Skin of body (tissue), 2 donors: ENCODE results near the gene MFN2. TPM values are rescaled to one million over a fixed set of nuclear protein-coding genes. Genes with fewer than 3 reads are reported as not detected.
"Not testable (repeated sequence)": the region's sequence is repeated elsewhere in the genome, so short reads cannot be mapped to it uniquely, and the experiment has no call there.

Source experiments
- DNase-seq: peaks from one replicate; lab custom pipeline; 2025; lab: John Stamatoyannopoulos, UW
- total RNA-seq: library from RNA; depleted of rRNA; stranded (reverse); fragments of >200 nt; gene quantifications from one replicate; pipeline ENCODE4 v1.2.3, GENCODE V29; 2014

Gene MFN2
- total RNA-seq: 30.7 TPM

- peak; percentile 96 for DNase-seq
These were observed at the start of gene MFN2 for GRCh38 chr1:11979851-11980675. MFN2 (plus strand) TSS chr1:11980444; CDS start chr1:11989169, 8,725 bp downstream.

- peak; percentile 64 for DNase-seq
These were observed 49.4 kb upstream of the MFN2 start for GRCh38 chr1:11930571-11931445.

DNA sequence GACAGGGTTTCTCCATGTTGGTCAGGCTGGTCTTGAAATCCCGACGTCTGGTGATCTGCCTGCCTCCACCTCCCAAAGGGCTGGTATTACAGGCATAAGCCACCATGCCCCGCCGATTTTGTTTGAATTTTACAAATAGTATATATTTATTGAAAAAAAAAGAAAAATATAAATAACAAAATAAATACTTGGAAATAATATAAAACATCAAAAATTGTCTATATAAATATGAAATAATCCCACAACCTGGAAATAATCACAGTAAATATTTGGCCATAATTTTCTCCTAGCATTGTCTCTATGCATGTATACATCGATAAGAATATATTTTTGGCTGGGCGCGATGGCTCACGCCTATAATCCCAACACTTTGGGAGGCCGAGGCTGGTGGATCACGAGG lies 48.4 kb upstream of the MFN2 start:
- no peak for DNase-seq

GRCh38 chr1:11934302-11935056 lies 45.8 kb upstream of the MFN2 start, which contains the start of gene PLOD1:
PLOD1 (plus strand) TSS chr1:11934717; CDS start chr1:11934780, 63 bp downstream.
- DNase-seq: peak; percentile 77

GRCh38 chr1:11935057-11935412 lies 45.2 kb upstream of the MFN2 start:
- no peak for DNase-seq

- not testable (repeated sequence) for DNase-seq
These were observed 44.5 kb upstream of the MFN2 start for GRCh38 chr1:11935733-11936132.

DNA sequence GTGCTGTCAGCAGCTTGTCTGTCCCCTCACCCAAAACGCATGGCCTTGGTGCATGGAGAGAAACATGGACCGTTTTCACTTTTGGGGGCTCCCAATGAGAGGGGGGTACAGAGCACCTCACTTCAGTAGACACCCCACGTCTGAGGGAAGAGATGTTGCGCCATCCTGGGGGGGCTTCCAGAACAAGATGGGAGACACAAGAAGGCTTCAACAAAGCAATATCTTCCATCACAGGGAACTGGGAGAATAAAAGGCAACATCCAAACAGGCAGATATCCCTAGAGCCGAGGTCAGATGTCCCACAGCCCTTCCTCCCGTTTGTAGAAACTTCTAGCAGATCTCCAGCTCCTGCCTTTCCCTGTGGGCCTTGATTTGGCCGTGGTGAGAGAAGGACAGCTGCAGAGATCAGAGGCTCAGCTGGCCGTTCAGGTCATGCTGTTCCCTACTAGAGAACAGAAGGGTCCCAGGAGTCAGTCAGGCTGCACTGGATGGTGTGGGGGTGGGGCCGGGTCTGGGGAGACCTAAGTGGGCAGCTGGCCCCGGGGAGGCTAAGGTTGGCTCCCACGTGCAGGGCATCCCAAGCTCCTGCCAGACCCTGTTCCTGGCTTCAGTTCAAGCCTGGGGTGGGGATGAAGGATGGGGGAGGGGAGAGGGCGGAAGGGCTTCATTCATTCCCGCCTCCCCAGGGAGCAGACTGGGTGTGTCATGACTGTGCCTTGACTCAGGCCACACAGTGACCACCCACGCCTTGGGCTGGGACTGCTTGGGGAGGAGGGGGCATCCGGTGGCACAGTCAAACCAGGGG lies 41.3 kb upstream of the MFN2 start:
- no peak for DNase-seq

- DNase-seq: not testable (repeated sequence)
These were observed 40.5 kb upstream of the MFN2 start for GRCh38 chr1:11939794-11940193.

DNA sequence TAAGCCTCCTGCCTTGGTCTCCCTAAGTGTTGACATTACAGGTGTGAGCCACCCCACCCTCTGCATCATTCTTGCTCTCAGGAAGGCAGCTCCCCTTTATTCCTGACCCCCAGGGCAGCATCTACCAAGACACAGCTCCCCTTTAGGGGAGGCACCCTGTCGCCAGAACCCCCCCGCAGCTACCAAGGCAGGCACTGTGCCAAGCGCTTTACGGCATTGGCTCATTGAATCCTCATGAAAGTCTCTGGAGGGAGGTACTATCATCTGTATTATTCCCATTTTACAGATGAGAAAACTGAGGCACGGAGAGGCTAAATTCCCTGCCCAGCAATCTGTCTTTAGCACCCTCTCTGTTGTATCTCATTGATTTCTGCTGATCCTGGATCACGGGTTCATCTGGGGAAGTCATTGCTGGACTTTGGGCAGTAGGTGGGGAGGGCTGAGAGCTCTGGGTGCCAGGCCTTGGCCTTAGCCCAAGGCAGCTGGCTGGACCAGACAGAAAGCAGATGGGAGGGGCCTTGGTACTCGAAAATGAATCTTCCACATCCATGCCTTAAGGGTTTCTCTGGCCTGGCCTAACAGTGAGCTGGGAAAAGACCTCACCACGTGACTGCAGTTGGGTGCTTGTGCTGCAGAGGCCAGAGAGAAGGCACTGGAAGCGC lies 39.9 kb upstream of the MFN2 start:
- no peak for DNase-seq

GRCh38 chr1:11942280-11942679 lies 38.0 kb upstream of the MFN2 start:
- DNase-seq: no peak

- DNase-seq: no peak
These were observed 36.6 kb upstream of the MFN2 start for GRCh38 chr1:11943619-11944018.

DNA sequence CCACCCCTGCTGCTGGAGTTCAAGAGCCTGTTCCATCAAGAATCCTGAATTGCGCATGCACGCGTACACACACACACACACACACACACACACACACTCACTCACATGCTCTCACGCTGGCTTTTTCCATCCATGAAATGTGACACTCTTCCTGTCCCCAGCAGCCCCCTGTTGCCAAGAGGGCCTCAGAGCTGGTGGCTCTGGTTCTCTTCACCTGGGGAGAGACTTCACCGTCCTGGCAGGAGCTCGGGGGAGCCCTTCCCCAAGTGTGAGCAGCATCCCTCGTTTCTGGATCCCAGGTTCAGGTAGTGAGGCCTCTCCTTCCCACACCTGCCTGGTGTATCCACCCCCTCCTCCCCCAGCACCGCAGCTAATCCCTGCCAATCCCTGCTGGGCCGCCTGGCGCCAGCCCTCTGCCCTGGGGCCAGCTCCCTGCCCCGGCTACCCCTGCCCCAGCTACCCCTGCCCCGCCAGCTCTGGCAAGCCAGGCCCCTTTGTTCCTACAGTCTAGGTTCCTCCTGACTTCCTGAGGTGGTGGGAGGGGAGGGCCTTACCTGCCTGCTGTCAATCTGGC lies 35.8 kb upstream of the MFN2 start:
- no peak for DNase-seq

- DNase-seq: no peak
These were observed 33.6 kb upstream of the MFN2 start for GRCh38 chr1:11946647-11947046.

GRCh38 chr1:11948822-11949458 lies 31.3 kb upstream of the MFN2 start:
- DNase-seq: no peak

DNA sequence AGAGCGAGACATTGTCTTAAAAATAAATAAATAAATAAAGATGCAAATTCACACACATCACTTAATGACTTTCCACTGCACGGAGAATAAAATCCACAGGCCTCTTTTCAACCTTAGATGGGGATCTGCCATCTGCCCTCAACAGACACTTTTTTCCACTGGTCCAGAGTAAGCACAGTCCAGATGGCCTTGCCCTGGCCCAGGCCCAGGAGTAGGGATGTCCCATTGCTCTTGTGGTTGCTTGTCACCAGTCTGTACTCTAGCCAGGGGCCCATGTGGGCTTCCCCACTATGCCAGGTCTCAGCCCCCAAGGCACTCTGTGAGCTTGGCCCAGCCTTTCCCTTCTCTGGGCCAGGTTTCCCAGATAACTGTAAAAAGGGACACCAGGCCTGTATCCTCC lies 28.3 kb upstream of the MFN2 start:
- no peak for DNase-seq

DNA sequence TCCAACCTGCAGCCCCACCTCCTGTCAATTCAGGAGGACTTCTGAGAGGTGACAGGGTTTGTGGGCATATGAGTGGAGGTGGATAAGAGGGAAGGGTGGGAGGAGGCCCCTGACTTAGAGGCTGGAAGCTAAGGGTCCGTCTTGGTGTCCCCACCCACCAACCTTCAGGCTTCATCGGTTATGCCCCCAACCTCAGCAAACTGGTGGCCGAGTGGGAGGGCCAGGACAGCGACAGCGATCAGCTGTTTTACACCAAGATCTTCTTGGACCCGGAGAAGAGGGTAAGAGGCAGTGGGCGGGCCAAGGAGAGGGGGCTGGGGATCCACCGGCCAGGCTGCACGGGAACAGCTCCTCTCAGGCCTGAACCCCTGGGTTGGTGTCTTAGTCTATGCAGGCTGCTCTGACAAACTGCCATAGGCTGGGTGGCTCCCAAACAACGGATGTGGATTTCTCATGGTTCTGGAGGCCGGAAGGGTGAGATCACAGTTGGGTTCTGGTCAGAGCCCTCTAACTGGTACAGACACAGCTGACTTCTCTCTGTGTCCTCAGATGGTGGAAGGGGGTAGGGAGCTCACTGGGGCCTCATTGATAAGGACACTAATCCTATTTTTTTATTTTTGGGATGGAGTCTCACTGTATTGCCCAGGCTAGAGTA lies 27.7 kb upstream of the MFN2 start:
- DNase-seq: no peak

GRCh38 chr1:11955221-11955620 lies 25.0 kb upstream of the MFN2 start:
- DNase-seq: no peak

- DNase-seq: no peak
These were observed 22.8 kb upstream of the MFN2 start for GRCh38 chr1:11957398-11957797.

GRCh38 chr1:11957897-11958296 lies 22.3 kb upstream of the MFN2 start:
- DNase-seq: no peak
